IPS-18c (cell line): ENCODE results near the gene TRPM3.

ENCODE experiments used
- H3K4me3 ChIP-seq: 2 replicates; pipeline ENCODE4 v1.7.0; 2013; ENCODE audit warnings: low read depth, mild to moderate bottlenecking, low read length, moderate library complexity; ENCODE audit not compliant: insufficient read depth
- H3K9me3 ChIP-seq: one replicate; pipeline ENCODE4 v1.6.1; 2013; ENCODE audit warnings: mild to moderate bottlenecking, low read length, moderate library complexity; ENCODE audit not compliant: control insufficient read depth, insufficient read depth

The TRPM3 gene

DNA sequence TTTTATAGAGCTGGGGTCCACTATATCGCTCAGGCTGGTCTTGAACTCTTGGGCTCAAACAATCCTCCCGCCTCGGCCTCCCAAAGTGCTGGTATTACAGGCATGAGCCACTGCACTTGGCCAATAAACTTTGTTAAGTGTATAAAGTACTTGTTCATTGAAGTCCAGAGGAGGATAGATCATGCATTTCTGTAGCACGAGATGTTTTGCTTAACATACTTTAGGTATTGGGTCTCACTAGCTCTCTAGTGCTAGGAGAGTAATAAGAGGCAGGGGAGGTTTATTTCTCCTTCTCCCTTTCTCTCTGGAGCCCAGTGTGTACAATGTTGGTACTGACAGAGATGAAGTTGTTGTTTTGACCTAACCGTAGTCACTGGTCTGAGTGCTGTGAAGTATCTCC is 581.4 kb downstream of the TRPM3 start:
- no peaks in the 10 kb centered on the region for H3K9me3 ChIP-seq
- no peak overlapping the region for H3K4me3 ChIP-seq

DNA sequence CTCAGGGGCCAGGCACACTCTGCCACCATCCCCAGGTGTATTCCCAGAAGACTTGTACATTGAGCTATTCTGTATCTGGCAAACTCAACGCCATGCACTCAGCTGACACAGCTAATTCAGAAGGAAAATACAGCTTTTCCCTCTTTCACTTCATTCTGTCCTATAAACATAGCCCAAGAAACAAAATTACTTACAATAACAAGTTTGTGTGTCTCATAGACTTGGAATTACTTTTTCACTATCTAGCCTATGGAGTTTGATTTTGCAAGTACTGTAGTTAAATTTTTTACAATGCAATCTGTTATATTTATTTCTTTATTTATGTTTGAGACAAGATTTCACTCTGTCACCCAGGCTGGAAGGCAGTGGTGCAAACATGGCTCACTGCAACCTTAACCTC is 581.9 kb downstream of the TRPM3 start:
- Histone ChIP-seq H3K9me3 (no peaks in the 10 kb centered on the region), H3K4me3 (no peak overlapping the region)

DNA sequence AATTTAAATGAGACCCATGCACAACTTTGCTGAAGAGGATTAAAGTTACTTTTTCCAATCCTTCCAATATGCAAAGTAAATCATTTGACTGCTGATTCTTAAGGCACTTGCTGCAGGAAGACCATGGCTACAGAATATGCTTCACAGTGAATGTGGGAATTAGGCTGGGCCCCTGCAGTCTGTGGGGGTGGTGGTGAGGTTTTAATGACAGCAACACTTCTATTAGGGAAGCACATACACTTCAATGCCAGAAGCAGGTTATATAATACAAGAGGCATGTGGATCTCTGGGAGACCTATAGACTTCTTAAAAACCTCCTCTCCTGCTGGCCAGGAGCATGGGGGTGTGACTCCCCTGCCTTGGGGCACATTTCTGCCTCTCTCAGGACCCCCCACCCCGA is 582.4 kb downstream of the TRPM3 start:
- H3K4me3 ChIP-seq = no peak overlapping the region
- H3K9me3 ChIP-seq = no peaks in the 10 kb centered on the region

DNA sequence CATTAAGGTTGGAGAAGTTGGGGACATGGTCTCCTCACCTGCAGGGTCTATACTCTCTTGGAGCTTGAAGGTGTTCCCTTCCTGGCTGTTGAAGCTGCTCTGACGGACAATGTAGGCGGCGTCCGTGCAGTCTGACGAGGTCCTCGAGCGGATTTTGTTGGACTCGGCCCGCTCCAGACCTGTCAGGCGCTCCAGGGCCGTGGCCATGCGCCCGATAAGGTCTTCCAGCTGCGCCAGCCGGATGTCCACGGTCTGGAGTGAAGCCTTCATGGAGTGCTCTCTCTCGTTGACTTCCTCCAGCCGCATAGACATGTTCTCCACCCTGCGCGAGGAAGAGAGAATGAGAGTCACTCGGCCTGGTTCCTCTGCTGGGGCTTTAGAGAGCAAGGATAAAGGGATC is 584.3 kb downstream of the TRPM3 start:
- Histone ChIP-seq H3K9me3 (no peaks in the 10 kb centered on the region), H3K4me3 (no peak overlapping the region)

DNA sequence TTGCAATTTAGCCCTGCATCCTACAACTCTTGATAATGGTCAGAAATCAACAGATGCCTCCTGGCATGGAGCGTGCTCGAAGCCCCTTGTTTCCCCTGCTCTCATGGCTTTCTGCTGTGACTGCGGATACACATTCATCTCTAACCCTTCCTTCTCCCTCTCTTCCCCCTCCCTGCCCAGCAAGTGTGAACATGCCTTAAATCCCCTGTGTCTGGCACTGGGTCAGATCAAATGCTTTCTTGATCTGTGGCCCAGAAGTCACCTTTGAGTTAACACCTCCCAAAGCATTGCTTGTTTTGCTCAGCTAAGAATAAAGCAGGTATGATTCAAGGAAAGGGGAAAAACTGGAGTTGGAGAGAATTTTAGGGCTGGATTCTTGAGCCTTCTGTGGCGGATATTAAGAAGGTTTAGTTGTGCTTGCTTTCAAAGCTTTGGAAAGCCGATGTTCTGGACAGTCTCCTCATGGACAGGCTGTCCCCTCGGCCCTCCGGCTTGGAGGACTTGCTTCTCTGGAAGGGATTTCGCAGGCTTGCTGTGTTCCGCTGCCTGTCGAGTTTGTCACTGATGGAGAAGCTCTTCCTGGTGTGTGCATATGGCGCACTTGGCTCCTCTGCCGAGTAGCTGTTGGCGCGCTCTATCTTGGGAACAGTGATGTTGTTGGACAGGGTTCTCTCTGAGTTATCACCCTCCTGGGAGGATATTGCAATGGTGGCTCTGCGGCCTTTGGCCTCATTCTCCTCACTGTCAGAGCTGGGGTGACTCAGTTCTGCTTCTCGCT is 585.7 kb downstream of the TRPM3 start:
- no peak overlapping the region for H3K4me3 ChIP-seq
- H3K9me3 ChIP-seq = no peaks in the 10 kb centered on the region

DNA sequence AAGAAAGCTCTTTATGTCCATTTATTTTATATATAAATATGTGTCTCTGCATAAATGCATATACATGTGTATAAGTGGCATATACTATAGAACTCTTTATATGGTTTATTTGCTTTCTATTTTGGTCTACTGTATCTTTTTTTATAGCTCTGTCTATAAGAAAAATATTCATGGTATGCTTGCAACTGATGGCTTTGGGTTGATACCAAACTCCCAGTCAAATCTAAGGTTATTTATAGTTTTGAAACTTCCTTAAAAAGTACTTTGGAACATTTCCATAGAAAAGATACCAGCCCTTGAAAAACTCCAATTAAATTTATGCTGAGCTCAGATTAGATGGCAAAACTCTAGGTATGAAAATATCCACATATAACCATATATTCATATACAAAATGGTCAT is 587.0 kb downstream of the TRPM3 start:
- H3K4me3 ChIP-seq = no peak overlapping the region
- H3K9me3 ChIP-seq = no peaks in the 10 kb centered on the region

DNA sequence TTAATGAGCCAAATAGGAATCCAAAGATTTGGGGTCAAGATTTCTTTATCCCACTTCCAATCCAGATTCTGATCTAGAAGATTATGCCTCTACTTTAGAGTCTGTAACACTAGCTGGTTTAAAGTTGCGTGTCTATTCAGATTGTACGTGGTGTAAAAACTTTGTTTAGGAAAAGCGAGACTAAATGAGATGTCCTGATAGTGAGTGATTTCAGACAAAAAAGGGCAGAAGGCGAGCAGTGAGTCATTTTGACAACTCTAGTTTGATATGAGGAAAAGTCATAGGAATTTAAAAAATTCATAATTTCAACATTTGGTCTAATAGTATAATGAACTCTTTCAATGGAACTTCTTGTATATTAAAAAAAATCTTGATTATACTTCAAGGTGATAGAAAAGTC is 587.4 kb downstream of the TRPM3 start:
- H3K9me3 ChIP-seq = no peaks in the 10 kb centered on the region
- H3K4me3 ChIP-seq = no peak overlapping the region

DNA sequence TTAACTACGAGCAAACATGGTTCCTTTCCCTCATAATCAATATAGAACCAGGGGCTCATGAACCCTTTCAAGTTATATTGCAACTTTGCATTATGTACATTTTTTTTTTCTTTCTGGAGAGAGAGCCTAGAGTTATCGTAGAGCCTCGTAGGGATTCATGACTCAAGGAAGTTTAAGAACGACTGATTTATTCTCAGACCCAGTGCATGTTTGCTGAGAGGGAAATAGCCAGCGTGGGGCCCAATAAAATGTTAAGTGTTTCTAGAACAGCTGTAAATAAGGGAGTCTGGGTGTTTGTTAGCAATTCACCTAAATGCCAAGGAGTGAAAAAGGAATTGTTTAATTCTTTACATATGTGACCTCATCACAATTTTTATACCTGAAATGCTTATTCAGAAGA is 587.9 kb downstream of the TRPM3 start:
- H3K4me3 ChIP-seq = no peak overlapping the region
- H3K9me3 ChIP-seq = no peaks in the 10 kb centered on the region

DNA sequence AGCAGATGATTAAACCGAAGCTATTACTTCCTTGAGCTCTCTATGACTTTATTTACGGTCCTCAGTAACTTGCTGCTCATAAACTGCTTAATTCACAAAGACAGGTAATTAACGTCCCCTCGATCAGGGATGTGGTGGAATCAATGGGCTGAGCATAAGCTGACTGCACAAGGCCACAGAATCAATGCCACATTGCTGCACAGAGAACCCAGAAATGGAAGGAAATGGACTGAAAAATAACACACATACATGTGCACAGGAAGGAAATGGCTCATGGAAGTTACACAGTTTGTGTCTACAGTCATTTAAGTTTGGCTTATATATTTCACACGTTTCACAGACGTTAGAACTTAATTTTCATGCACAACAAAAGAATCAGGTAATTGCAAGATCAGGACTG is 588.7 kb downstream of the TRPM3 start:
- Histone ChIP-seq H3K9me3 (no peaks in the 10 kb centered on the region), H3K4me3 (no peak overlapping the region)

DNA sequence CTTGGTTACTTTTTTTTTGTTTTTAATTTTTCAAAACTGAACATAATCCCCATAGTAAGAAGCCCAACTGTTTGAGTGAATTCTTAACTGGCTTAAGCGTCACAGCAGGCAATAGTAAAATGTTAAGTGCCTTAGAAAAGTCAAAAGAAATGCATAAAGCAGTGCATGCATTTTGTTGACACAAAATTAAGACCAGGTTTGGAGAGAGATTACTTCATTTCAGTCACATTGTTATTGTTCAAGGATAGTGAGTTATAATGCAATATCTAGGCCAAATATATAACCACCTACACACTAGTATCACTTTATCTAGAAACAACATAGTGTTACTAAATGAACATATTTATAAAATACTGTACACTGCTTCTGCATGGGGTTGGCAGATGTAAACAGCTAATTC is 590.1 kb downstream of the TRPM3 start:
- Histone ChIP-seq H3K4me3 (no peak overlapping the region), H3K9me3 (no peaks in the 10 kb centered on the region)

DNA sequence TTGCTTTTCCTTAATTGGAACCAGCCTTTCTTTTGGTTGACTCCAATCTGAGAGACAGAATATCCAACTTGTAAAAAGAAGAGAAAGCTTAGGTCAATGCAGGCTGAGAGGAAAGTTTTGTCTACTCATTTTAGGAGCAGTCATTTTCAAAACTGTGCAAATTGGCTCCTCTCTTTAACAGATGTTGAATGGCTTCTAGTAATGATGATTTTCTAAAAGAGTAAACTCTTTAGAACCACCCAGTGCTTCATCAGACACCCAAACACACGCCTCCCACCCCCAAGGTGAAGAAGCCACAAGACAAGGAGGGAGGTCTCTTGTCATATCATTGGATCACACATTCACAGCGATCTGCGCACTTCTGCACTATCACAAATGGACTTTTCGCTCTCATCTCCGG is 590.7 kb downstream of the TRPM3 start:
- no peaks in the 10 kb centered on the region for H3K9me3 ChIP-seq
- no peak overlapping the region for H3K4me3 ChIP-seq

DNA sequence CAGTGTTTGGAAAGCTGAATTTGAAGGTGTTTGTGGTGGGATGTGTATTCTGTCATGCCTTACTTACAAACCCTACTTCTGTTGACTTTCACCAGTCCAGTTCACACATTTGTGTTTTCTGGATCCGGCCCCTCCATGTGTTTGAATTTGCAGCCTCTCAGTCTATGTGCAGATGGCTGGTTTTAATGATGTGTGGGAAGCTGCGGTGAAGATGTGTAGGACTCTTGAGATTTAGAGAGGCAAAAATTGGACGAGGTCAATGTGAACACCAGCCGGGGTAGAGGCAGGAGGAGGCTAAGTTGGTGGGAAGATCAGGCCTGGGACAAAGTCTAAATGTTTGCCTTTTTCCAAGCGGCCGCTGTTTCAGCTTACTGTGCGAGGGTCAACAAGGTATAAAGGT is 591.6 kb downstream of the TRPM3 start:
- Histone ChIP-seq H3K4me3 (no peak overlapping the region), H3K9me3 (no peaks in the 10 kb centered on the region)

DNA sequence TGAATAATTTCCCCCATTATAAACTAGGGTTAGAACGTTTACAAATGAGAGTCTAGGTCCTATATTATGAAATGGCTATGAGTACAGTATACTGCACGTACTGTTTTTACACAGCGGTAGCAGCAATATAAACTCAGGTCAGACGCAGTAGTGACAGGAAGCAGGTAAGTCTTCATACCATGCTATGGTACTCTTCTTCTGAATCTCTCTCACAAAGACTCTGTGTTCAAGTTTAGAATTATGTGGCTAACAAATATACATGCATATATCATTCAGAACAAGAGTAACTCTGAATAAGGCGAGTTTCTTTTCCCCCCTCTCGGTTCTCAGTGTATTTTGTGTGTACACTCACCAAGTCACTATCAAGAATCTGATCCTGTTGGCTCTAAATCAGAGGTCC is 592.0 kb downstream of the TRPM3 start:
- Histone ChIP-seq H3K9me3 (no peaks in the 10 kb centered on the region), H3K4me3 (no peak overlapping the region)

DNA sequence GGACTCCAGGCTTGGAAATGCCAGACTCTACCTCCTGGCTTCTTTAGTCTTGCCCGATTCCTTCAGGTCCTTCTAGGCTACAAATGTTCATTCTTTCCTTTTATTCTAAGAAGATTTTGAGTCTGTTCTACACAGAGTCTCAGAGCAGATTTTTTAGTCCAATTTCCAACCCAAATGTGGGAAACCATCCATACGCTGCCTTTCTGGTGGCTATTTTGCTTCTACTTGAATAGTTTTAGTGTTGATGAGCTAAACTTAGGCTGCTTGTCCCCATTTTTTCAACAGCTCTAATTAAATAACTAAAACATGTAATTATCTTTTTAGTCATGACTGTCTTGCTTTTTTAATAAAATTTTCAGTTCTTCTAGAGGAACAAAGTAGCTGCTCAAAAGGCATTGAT is 594.5 kb downstream of the TRPM3 start:
- Histone ChIP-seq H3K9me3 (no peaks in the 10 kb centered on the region), H3K4me3 (no peak overlapping the region)

DNA sequence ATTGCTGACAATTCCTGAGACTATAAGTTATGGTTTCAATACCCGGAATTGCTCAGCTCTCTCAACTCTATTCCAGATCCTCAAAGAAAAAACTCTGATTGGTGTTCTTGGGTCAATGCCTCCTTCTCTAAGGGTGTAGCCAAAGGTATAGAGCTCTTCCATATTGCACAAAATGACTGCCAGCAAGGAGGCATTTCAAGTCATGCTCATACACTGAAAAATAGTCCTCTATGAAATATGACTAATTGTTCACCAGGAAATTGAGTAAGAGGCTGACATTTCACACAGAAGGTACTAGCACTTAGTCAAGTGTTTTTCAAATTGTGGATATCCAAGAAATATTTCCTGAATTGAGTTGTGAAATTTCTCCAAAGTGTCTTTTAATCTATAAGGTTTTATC is 595.9 kb downstream of the TRPM3 start:
- H3K9me3 ChIP-seq = no peaks in the 10 kb centered on the region
- no peak overlapping the region for H3K4me3 ChIP-seq

DNA sequence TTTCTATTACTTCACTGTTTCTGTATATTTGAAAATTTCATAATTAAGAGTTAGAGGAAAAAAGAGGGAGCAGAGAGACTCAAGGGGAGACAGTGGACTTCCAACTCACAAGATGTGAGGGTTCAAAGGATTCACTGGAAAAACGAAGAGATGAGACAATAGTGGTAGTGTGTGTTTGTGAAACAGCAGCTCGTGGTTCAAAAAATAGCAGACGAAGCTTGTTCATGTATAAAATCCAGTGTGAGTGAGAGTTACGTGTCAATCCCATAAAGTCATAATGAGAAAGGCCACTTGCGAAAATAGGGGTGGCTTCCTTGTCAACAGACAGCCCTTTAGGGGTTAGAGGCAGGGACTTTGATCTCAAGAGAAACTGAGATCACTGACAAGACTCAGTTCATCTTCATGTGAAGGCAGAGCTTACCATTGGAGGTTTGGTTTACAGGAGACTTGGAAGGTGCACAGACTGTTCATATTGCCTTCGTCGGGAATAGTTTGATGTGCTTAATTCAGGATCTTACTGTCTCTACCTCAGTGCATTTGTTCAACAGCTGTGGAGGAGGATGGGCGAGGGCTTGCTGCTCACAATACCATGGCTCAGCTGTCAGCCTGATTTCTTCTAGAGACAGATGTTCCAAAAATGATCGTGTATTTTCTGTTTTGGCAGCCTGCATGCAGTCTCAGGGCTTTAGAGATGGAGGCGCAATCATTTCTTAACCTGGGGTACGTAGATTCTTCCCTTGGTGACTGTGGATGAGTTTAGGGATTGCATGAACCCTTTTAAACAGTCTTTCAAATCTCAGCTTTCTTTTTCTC is 601.3 kb downstream of the TRPM3 start:
- Histone ChIP-seq H3K4me3 (no peak overlapping the region), H3K9me3 (no peaks in the 10 kb centered on the region)

DNA sequence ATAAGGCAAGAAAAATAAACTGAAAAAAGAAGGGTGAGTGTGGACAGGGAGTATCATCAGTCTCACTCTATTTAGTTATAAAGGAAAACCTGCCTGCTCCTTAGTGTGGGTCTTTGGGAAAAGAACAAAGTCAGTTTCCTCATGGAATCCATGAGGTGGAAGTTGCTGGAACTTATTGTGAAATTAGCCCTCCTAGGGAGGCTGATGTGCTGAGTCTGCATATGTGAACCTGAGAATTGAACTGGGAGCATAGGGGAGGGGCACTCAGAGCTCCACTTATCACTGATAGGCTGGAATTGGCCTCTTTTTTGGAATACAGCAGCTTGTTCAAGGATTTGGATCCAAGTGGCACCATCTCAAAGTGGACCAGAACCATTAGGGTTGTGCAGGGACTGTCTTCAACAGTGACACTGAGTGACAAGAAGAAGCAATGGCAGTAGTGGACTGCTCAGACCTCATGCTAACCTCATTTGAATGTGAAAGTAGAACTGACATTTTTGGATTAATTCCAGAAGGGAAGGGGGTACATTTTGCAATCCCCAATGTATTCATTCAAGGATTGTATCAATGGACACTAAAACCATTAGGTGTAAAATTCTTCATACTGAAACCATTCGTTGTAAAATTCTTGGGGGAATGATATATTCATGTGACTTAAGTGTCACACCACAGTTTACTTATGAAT is 603.4 kb downstream of the TRPM3 start:
- H3K4me3 ChIP-seq = no peak overlapping the region
- no peaks in the 10 kb centered on the region for H3K9me3 ChIP-seq

DNA sequence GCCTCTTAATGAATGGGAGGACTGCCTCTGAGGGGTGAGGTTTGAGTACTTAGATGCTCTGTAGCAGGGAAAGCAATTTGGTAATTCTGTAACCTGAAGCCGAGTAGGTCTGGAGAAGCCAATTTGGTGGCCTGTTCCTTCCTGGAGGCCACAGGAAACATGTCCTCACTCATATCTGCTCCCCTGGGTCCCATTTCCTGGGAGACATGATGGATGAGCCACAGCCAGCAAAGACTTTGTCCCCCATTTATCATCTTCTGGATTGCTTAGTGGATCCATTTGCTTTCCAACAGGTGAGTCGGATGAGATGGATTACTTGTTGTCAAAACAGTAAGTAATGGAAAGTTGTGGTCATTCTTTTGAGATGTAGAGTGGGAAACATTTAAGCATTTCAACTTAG is 607.1 kb downstream of the TRPM3 start:
- H3K4me3 ChIP-seq = no peak overlapping the region
- H3K9me3 ChIP-seq = no peaks in the 10 kb centered on the region
